ENCODE data around the gene HOXC5. TPM values are rescaled to one million over a fixed set of nuclear protein-coding genes. Genes with fewer than 3 reads are reported as not detected.
A peak's percentile ranks its signal among the peaks of the same experiment; 100 is the strongest.

HOXC5 gene
- total and polyA plus RNA-seq, 12 donors = 0.01 TPM; not detected in 11

GRCh38 chr12:54049108-54049507 lies 16.3 kb downstream of the HOXC5 start:
- 17 to 32% methylated on average over 6 of the region's 6 CpGs for WGBS, 2 donors
- intact Hi-C loops (cut with DNase I) = no loop called here
- H3K4me1 ChIP-seq = peaks cover 0 to 25% (median 10%) of the 10 kb centered on the region in 9 donors
- no peak for ATAC-seq
- no peak for TF ChIP-seq CTCF (IDR thresholded peaks at IDR 0.05)
- H3K27me3 ChIP-seq = peaks cover 24 to 99% (median 98%) of the 10 kb centered on the region in 7 donors
- H3K9me3 ChIP-seq = no peaks in the 10 kb centered on the region
- no peak for DNase-seq
- H3K4me3 ChIP-seq = no peak overlapping the region
- no peak overlapping the region for H3K27ac ChIP-seq
- H3K36me3 ChIP-seq = no peaks in the 10 kb centered on the region

GRCh38 chr12:54050482-54050810 lies 17.6 kb downstream of the HOXC5 start:
- intact Hi-C loops (cut with DNase I) = no loop called here
- no peaks in the 10 kb centered on the region for H3K9me3 ChIP-seq
- peaks cover 33 to 99% (median 98%) of the 10 kb centered on the region in 7 donors for H3K27me3 ChIP-seq
- no peak overlapping the region for H3K27ac ChIP-seq
- no peak for ATAC-seq
- no peak for TF ChIP-seq CTCF (IDR thresholded peaks at IDR 0.05)
- 14 to 19% methylated on average over 2 of the region's 2 CpGs for WGBS, 2 donors
- no peak overlapping the region for H3K4me3 ChIP-seq
- H3K36me3 ChIP-seq = no peaks in the 10 kb centered on the region
- DNase-seq = no peak
- H3K4me1 ChIP-seq = peaks cover 0 to 26% (median 10%) of the 10 kb centered on the region in 9 donors

- no peak overlapping the region for H3K27ac ChIP-seq
- H3K4me1 ChIP-seq = peaks cover 0 to 26% (median 10%) of the 10 kb centered on the region in 9 donors
- H3K4me3 ChIP-seq = no peak overlapping the region
- intact Hi-C loops (cut with DNase I) = no loop called here
- ATAC-seq (no peak), DNase-seq (no peak)
- TF ChIP-seq CTCF (IDR thresholded peaks at IDR 0.05) = no peak
- WGBS, 2 donors = 10 to 18% methylated on average over 12 of the region's 12 CpGs
- H3K27me3 ChIP-seq = peaks cover 28 to 99% (median 98%) of the 10 kb centered on the region in 7 donors
- no peaks in the 10 kb centered on the region for H3K9me3 ChIP-seq
- no peaks in the 10 kb centered on the region for H3K36me3 ChIP-seq
Measured at GRCh38 chr12:54051026-54051842, 18.4 kb downstream of the HOXC5 start.

- H3K36me3 ChIP-seq = no peaks in the 10 kb centered on the region
- 9 to 16% methylated on average over 24 of the region's 24 CpGs for WGBS, 2 donors
- H3K27me3 ChIP-seq = peaks cover 21 to 99% (median 98%) of the 10 kb centered on the region in 7 donors
- H3K27ac ChIP-seq = no peak overlapping the region
- ATAC-seq (no peak), DNase-seq (no peak)
- peaks cover 0 to 21% (median 8%) of the 10 kb centered on the region in 9 donors for H3K4me1 ChIP-seq
- no peaks in the 10 kb centered on the region for H3K9me3 ChIP-seq
- intact Hi-C loops (cut with DNase I) = no loop called here
- H3K4me3 ChIP-seq = peak overlapping the region in 1 of 10 donors; percentile 3
- no peak for TF ChIP-seq CTCF (IDR thresholded peaks at IDR 0.05)
Measured at GRCh38 chr12:54051874-54052437, 19.1 kb downstream of the HOXC5 start.
